Activated T-helper 1 cell treated with anti-CD3 and anti-CD28 coated beads, Interleukin-2, amount 50 U/mL, for 16 hours (primary cell): ENCODE measurements around the gene STARD13.

Experiments used
- DNase-seq, 2 donors: peaks; one replicate each; pipeline ENCODE4 v3.0.0-alpha.2; 2020; ENCODE audit warnings: low read depth in 1 of 2, low spot score in 1 of 2

Gene STARD13

DNA sequence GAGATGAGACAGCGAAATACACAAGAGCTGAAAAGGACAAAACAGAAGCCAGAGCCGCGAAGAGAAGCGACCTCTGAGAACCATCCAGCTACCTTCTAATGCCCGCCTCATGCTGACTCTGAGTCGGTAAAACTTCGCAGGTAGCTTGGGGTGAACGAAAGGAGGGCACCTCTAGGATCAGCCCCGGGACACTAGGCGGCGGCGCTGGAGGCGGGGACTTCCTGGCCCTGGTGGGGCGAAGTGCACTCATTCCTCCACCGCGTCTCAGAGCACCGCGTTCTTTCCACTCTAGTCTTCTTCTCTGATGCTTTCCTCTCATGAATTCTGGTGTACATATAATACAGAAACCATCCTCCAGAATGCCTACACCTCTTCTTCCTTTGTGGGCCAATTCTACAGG, 219.2 kb downstream of the STARD13 start:
- DNase-seq = no peak

- no peak for DNase-seq
Measured at GRCh38 chr13:33060815-33061214, 224.7 kb downstream of the STARD13 start.

- DNase-seq = no peak
Measured at GRCh38 chr13:33058776-33059327, 226.7 kb downstream of the STARD13 start.

DNA sequence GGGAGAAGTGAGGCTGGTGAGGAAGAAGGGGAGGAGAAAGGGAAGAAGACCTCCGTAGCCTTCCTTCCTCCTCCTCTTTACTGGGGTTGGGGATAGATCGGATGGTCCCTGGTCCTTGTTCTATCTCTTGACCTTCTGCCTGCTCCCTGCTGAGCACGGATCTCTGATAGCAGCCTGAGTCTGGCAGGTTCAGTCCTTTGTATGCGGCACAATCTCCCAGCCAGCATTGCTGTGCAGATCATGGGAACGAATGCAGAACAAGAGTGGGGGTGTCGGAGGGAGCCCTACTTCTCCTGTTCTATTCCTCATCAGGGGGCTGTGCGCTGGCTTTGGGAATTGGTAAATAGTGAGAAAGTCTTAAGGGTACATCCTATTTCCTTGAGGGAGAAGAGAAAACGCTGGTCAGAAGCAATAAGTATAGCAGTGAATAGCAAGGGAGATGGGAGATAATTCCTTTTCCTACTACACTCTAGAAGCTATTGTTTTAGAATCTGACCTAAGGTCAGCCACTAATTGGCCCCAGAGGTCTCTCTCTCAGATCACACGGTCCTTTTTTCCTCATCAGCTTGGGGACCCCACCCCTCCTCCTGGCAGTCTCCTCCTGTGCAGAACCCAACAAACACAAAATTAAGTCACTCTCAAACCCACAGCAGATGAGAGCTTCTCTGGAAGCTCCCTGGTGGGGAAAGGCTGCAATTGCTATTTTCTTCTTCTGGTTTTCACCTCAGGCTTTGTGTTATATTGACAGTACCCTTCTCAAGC, 228.4 kb downstream of the STARD13 start:
- no peak for DNase-seq

DNA sequence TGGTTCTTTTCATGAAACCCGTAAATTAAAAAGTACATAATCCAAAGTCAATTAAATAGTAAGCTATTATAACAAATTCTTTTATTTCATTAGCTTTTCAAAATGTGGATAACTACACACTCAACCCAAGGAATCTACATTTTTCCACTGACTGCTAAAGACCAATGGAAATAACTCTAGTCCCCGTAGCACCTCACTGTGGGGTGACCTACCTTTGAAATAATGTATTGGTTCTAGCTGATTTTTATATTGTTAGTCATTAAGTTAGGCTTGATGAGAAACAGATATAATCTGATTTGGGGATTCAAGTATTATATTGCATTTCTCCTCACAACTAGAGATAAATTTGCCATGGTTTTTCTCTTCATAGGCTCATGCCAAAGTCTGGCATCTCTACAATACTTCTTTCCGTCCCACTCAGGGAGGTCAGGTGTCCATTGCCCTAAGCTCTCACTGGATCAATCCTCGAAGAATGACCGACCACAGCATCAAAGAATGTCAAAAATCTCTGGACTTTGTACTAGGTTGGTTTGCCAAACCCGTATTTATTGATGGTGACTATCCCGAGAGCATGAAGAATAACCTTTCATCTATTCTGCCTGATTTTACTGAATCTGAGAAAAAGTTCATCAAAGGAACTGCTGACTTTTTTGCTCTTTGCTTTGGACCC, 232.0 kb downstream of the STARD13 start:
- DNase-seq = no peak
